Ectodermal cell (in vitro differentiated cells): Measurements from ENCODE around the gene SLC25A42.

Experiments
- H3K27ac ChIP-seq: 2 replicates; pipeline ENCODE4 v1.7.0; 2013; ENCODE audit warnings: mild to moderate bottlenecking, low read depth, low read length; ENCODE audit not compliant: insufficient read depth, poor library complexity, severe bottlenecking
- H3K27me3 ChIP-seq: 2 replicates; pipeline ENCODE4 v1.7.0; 2013; ENCODE audit warnings: mild to moderate bottlenecking, low read length; ENCODE audit not compliant: insufficient read depth, control insufficient read depth, poor library complexity, severe bottlenecking
- H3K36me3 ChIP-seq: one replicate; pipeline ENCODE4 v1.7.0; 2013; ENCODE audit warnings: low read length; ENCODE audit not compliant: control insufficient read depth, insufficient read depth
- H3K4me1 ChIP-seq: one replicate; pipeline ENCODE4 v1.7.0; 2013; ENCODE audit warnings: low read length; ENCODE audit not compliant: control insufficient read depth, insufficient read depth
- H3K4me3 ChIP-seq: 2 replicates; pipeline ENCODE4 v1.7.0; 2013; ENCODE audit warnings: low read depth, low read length, control low read depth; ENCODE audit not compliant: insufficient read depth
- H3K9me3 ChIP-seq: 2 replicates; pipeline ENCODE4 v1.7.0; 2013; ENCODE audit warnings: mild to moderate bottlenecking, low read length, moderate library complexity; ENCODE audit not compliant: control insufficient read depth
- WGBS, 2 experiments: methylation state at CpG; one replicate each; pipeline ENCODE4 v1.1.7; 2013; ENCODE audit warnings: missing lambda C conversion rate in 2 of 2; 5-methylcytosine and 5-hydroxymethylcytosine counted together

Gene SLC25A42

DNA sequence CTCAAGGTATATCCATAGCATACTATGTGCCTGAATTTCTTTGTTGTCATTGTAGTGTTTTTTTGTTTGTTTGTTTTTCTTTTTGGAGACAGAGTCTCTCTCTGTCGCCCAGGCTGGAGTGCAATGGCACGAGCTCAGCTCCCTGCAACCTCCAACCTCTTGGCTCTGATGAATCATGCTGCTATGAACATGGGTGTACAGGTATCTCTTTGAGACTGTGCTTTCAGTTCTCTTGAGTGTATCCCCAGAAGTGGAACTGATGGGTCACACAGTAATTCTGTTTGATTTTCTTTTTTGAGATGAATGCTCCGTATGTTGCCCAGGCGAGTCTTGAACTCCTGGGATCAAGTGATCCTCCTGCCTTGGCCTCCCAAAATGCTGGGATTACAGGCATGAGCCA lies 13.7 kb upstream of the SLC25A42 start:
- H3K36me3 ChIP-seq: peaks cover 30% of the 10 kb centered on the region
- H3K4me3 ChIP-seq: no peak overlapping the region
- no peaks in the 10 kb centered on the region for H3K9me3 ChIP-seq
- WGBS, 2 experiments: 93 to 99% methylated on average over 4 of the region's 4 CpGs
- no peaks in the 10 kb centered on the region for H3K4me1 ChIP-seq
- no peak overlapping the region for H3K27ac ChIP-seq
- H3K27me3 ChIP-seq: no peaks in the 10 kb centered on the region

DNA sequence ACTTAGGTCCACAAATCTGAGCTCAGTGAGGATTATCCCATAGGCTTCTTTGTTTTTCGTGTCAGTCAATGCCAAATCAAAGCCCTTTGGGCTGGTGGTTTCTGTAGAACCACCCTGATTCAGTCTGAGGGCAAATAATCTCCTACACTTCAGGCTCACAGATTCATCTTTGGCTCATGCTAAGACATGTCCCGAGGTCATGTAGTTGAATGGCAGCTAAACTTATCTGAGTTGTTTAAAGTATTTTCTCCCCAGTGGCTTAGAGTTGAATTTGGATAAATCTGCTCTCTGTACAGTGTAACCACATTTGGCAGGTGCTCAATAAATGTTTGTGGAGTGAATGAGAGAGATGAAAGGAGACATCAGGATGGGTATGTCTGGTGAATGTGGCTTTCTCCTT lies 13.1 kb upstream of the SLC25A42 start:
- H3K4me1 ChIP-seq: no peaks in the 10 kb centered on the region
- no peak overlapping the region for H3K4me3 ChIP-seq
- H3K9me3 ChIP-seq: no peaks in the 10 kb centered on the region
- WGBS, 2 experiments: 88 to 93% methylated on average over 2 of the region's 2 CpGs
- H3K27me3 ChIP-seq: no peaks in the 10 kb centered on the region
- peaks cover 37% of the 10 kb centered on the region for H3K36me3 ChIP-seq
- no peak overlapping the region for H3K27ac ChIP-seq

DNA sequence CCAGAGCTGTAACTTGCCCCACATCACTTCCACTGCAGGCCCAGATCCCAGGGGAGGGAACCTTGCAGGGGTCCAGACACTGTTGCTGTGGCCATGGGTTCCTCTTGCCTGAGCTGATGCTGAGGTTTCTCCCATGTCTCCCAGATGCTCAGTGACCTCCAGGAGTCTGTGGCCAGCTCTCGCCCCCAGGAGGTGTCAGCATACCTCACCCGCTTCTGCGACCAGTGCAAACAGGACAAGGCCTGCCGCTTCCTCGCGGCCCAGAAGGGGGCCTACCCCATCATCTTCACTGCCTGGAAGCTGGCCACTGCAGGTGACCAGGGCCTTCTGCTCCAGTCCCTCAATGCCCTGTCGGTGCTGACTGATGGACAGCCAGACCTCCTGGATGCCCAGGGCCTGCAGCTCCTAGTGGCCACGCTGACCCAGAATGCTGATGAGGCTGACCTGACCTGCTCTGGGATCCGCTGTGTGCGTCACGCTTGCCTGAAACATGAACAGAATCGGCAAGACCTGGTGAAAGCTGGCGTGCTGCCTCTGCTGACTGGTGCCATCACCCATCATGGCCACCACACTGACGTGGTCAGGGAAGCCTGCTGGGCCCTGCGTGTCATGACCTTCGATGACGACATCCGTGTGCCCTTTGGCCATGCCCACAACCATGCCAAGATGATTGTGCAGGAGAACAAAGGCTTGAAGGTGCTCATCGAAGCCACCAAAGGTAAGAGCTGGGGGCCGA lies 12.1 kb upstream of the SLC25A42 start:
- H3K4me1 ChIP-seq: no peaks in the 10 kb centered on the region
- H3K36me3 ChIP-seq: peaks cover 40% of the 10 kb centered on the region
- WGBS, 2 experiments: 95% methylated on average over 20 of the region's 20 CpGs
- no peaks in the 10 kb centered on the region for H3K9me3 ChIP-seq
- no peak overlapping the region for H3K27ac ChIP-seq
- H3K27me3 ChIP-seq: no peaks in the 10 kb centered on the region
- H3K4me3 ChIP-seq: no peak overlapping the region

DNA sequence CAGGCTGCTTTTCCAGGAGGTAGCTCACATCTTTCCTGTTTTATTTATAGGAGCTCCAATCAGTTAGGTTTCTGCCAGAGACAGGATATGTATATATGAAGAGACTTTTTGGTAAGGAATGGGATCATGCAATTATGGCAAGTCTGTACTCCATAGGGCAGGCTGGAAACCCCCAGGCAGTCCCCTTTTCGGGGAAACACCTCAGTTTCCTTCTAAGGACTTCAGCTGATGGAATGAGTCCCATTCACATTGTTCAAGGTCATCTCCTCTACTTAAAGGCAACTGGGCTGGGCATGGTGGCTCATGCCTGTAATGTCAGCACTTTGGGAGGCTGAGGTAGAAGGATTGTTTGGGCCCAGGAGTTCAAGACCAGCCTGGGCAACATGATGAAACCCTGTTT lies 10.9 kb upstream of the SLC25A42 start:
- Histone ChIP-seq H3K9me3 (no peaks in the 10 kb centered on the region), H3K36me3 (peaks cover 40% of the 10 kb centered on the region), H3K27ac (no peak overlapping the region), H3K4me3 (no peak overlapping the region), H3K27me3 (no peaks in the 10 kb centered on the region), H3K4me1 (no peaks in the 10 kb centered on the region)
- WGBS, 2 experiments: 95 to 97% methylated on average over 1 of the region's 1 CpG

DNA sequence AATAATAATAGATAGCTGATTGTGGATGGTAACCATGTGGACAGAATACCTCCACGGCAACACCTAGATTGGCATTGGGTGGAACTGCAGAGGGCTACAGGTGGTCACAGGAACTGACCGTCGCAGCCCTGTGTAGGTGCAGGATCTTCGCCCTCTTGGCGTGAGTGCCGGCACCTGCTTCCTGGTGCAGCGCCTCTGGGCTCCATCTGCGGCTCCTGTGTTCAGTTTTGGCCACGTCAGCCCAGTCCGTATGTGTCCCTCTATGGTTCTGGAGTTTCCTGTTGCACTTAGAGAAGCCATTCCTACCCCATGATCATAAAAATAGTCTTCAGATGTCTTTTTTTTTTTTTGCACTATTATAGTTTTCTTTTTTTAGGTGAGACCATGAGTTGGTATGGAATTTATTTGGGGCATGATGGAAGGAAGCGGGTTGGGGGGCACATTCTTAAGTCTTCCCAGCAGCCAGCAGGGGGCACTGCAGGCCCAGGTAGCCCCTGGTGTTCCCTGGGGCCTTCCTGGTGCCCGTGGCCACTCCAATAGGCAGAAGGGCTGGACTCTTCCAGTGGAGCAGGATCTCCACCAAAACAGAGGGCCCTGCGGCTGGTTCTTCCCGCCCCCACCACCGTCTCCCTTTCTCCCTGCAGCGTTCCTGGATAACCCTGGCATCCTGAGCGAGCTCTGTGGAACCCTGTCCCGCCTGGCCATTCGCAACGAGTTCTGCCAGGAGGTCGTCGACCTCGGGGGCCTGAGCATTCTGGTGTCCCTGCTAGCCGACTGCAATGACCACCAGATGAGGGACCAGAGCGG lies 10.1 kb upstream of the SLC25A42 start:
- Histone ChIP-seq H3K4me3 (no peak overlapping the region), H3K27ac (no peak overlapping the region), H3K9me3 (no peaks in the 10 kb centered on the region), H3K27me3 (no peaks in the 10 kb centered on the region), H3K36me3 (peaks cover 40% of the 10 kb centered on the region), H3K4me1 (no peaks in the 10 kb centered on the region)
- whole genome bisulfite sequencing, 2 experiments: 92 to 93% methylated on average over 25 of the region's 25 CpGs

DNA sequence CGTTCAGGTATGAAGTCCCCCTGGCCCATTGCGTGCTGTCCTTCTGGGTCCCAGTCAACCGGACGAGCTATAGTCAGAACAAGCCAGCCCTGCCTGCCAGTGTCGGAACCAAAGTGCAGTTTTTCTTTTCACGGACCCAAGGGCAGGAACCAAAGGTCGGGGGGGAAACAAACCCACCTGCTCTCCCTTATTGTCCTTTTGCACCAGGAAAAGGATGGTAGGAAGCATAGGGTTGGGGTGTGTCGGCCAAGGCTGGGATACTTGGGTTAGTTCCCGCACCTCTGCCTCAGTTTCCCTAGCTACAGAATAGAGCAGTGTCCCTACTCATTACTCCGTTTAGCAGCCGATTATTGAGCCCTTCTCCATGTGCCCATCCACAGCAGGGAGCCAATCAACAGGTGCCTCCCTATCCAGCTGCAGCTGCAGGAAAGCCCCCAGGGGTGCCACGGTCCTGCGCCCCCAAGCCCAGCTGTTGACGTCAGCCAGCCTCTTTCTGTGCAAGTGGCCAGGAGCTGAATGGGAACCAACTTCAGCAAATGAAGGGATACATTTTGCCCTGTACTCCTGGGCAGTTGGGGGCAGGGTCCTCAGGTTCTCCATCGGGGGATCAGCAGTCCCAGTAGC lies 9.4 kb upstream of the SLC25A42 start:
- no peaks in the 10 kb centered on the region for H3K9me3 ChIP-seq
- no peak overlapping the region for H3K27ac ChIP-seq
- H3K27me3 ChIP-seq: no peaks in the 10 kb centered on the region
- H3K36me3 ChIP-seq: peaks cover 40% of the 10 kb centered on the region
- H3K4me3 ChIP-seq: no peak overlapping the region
- H3K4me1 ChIP-seq: no peaks in the 10 kb centered on the region
- 95 to 96% methylated on average over 15 of the region's 15 CpGs for WGBS, 2 experiments

DNA sequence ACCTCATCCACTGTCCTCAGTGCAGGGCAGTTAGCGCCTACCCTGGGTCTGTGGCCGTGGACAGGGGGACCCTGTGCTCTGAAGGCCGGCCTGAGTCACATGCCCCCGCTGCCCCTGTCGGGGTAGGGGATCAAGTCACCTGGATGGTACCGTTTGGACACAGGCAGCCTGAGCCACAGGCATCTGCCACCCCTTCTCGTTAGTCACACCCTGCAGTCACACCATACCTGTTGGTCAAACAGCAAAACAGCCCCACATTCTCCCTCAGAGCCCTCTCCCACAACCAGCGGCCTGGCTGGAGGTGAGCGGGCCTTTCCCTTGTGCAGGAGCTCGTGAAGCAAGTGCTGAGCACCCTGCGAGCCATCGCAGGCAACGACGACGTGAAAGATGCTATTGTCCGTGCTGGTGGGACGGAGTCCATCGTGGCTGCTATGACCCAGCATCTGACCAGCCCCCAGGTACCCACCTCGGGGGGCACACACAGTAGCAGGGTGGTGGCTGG lies 8.8 kb upstream of the SLC25A42 start:
- H3K36me3 ChIP-seq: peaks cover 40% of the 10 kb centered on the region
- H3K9me3 ChIP-seq: no peaks in the 10 kb centered on the region
- H3K4me1 ChIP-seq: no peaks in the 10 kb centered on the region
- no peaks in the 10 kb centered on the region for H3K27me3 ChIP-seq
- WGBS, 2 experiments: 96% methylated on average over 19 of the region's 19 CpGs
- no peak overlapping the region for H3K4me3 ChIP-seq
- H3K27ac ChIP-seq: no peak overlapping the region

DNA sequence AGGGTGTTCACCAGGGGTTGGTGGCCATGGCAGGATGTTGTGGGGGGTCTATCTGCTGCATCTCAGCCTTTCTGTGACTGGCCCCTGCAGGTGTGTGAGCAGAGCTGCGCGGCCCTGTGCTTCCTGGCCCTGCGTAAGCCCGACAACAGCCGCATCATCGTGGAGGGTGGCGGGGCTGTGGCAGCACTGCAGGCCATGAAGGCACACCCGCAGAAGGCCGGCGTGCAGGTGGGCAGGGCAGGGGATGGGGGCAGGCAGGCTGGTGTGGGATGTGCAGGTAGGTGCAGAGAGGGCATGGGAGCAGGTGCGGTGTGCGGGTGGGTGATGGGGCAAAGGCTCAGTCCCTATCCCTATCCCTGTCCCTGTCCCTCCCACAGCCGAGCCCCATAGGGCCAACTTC lies 8.1 kb upstream of the SLC25A42 start:
- H3K4me3 ChIP-seq: no peak overlapping the region
- WGBS, 2 experiments: 96 to 97% methylated on average over 13 of the region's 13 CpGs
- H3K4me1 ChIP-seq: no peaks in the 10 kb centered on the region
- H3K27me3 ChIP-seq: no peaks in the 10 kb centered on the region
- H3K9me3 ChIP-seq: no peaks in the 10 kb centered on the region
- H3K36me3 ChIP-seq: peaks cover 40% of the 10 kb centered on the region
- H3K27ac ChIP-seq: no peak overlapping the region

DNA sequence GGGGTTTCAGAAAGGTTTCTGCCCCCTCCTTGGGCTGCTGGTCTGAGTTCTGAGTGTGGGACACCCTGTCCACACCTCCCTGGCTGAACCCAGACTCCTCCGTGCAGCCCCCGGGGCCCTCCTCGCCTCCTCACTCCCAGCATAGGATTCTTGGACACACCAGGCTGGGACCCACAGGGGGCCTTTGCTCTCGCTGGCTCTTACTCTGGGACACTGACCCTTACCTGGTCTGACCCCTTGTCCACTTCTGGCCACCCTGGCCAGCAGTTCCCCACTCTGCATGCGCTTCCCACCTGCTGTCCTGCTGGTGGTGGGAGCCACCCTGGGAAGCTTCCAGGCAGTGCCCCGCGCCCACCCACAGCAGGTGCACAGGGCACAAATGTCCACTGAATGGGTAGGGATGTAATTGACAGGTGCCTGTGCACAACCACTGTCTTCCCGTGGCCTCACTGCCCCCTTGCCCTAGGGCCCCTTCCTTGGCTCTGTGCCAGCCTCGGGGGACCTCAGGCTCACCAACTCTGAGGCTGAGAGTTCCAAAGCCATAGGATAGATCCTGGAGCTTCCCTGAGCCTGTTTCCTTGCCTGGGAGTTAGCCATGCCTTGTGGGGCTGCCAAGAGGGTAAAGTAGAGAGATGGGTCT lies 7.0 kb upstream of the SLC25A42 start:
- H3K4me3 ChIP-seq: no peak overlapping the region
- WGBS, 2 experiments: 94 to 95% methylated on average over 9 of the region's 9 CpGs
- H3K27me3 ChIP-seq: no peaks in the 10 kb centered on the region
- no peaks in the 10 kb centered on the region for H3K9me3 ChIP-seq
- peaks cover 36% of the 10 kb centered on the region for H3K36me3 ChIP-seq
- no peaks in the 10 kb centered on the region for H3K4me1 ChIP-seq
- H3K27ac ChIP-seq: no peak overlapping the region

DNA sequence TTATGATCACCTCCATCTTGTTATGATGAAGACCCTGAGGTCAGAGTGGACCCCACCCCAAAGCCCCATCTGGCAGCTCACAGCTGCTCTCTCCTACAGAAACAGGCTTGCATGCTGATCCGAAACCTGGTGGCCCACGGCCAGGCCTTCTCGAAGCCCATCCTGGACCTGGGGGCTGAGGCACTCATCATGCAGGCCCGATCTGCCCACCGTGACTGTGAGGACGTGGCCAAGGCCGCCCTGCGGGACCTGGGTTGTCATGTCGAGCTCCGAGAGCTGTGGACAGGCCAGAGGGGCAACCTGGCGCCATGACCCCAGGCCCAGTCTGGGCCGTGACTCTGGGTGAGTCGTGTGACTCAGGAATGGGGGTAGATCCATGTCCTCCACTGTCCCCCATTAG lies 6.5 kb upstream of the SLC25A42 start:
- Histone ChIP-seq H3K4me1 (no peaks in the 10 kb centered on the region), H3K36me3 (peaks cover 31% of the 10 kb centered on the region), H3K4me3 (no peak overlapping the region), H3K27ac (no peak overlapping the region), H3K9me3 (no peaks in the 10 kb centered on the region), H3K27me3 (no peaks in the 10 kb centered on the region)
- WGBS, 2 experiments: 95 to 96% methylated on average over 13 of the region's 13 CpGs
